ENCODE measurements around the gene USP6NL.

Gene USP6NL

DNA sequence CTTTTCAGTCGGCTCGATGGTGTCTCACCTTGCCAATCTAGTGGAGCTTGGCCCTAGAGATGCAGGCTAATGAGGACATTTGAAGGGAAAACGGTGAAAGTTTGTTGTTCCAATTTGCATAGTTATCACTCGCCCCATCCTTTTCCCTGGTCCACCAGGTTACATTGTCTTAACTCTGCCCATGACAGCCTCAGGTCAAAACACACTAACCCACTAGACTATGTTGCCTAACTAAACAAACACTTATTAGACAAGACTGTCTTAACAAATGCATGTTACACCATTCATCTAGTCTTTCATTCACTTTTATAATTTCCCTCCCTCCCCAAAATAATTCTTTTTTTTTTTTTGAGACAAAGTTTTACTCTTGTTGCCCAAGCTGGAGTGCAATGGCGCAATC, 40.7 kb downstream of the USP6NL start:
- ATAC-seq (ENCODE audit: insufficient read depth, low read depth) (no peak), DNase-seq (no peak)
- Histone ChIP-seq H3K9me3 (ENCODE audit: insufficient read depth, low read length, severe bottlenecking) (no peaks in the 10 kb centered on the region), H3K9ac (ENCODE audit: low read depth, low read length) (no peak overlapping the region), H3K79me2 (ENCODE audit: insufficient read depth, low read length) (peaks cover 39% of the 10 kb centered on the region), H3K27ac (ENCODE audit: low read length) (no peak overlapping the region), H2AFZ (ENCODE audit: low read depth, low read length) (no peak overlapping the region), H3K36me3 (ENCODE audit: insufficient read depth, low read length) (no peaks in the 10 kb centered on the region), H4K20me1 (ENCODE audit: insufficient read depth, low read length) (peaks cover 23% of the 10 kb centered on the region; the same call in 1 of the 2 replicates), H3K4me1 (ENCODE audit: insufficient read depth, low read length) (no peaks in the 10 kb centered on the region), H3K4me3 (ENCODE audit: low read depth in 1 of 2, low read length in 2 of 2) (no peak overlapping the region), H3K4me2 (ENCODE audit: insufficient read depth, low read length) (no peak overlapping the region), H3K27me3 (ENCODE audit: insufficient read depth, low read length, poor library complexity) (no peaks in the 10 kb centered on the region)
- TF ChIP-seq EZH2 (IDR thresholded peaks at IDR 0.05; ENCODE audit: borderline replicate concordance, low read depth, low read length, severe bottlenecking): no peak
- TF ChIP-seq, protein P1, sequence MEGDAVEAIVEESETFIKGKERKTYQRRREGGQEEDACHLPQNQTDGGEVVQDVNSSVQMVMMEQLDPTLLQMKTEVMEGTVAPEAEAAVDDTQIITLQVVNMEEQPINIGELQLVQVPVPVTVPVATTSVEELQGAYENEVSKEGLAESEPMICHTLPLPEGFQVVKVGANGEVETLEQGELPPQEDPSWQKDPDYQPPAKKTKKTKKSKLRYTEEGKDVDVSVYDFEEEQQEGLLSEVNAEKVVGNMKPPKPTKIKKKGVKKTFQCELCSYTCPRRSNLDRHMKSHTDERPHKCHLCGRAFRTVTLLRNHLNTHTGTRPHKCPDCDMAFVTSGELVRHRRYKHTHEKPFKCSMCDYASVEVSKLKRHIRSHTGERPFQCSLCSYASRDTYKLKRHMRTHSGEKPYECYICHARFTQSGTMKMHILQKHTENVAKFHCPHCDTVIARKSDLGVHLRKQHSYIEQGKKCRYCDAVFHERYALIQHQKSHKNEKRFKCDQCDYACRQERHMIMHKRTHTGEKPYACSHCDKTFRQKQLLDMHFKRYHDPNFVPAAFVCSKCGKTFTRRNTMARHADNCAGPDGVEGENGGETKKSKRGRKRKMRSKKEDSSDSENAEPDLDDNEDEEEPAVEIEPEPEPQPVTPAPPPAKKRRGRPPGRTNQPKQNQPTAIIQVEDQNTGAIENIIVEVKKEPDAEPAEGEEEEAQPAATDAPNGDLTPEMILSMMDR (IDR thresholded peaks at IDR 0.05; ENCODE audit: borderline replicate concordance, extremely low read depth, low read length, poor library complexity, severe bottlenecking): no peak

DNA sequence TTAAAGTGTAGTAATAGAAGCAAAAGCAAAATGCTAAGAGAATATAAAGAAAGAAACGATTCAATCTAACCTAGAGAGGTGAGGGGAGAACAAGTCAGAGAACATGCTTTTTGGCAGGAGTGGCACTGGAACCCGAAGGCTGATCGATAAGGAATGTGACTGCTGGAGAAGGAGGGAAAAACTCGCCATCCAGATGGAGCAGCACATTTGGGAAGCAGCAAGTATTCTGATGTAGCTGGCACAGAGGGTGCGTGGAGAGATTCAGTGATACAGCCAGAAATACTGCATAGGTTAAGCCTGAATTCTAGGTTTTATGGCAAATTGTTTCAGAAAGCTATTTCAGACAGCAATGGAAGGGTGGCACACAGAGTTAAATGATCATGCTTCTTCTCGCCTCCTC, 42.0 kb downstream of the USP6NL start:
- Histone ChIP-seq H3K4me1 (ENCODE audit: insufficient read depth, low read length) (no peaks in the 10 kb centered on the region), H3K27me3 (ENCODE audit: insufficient read depth, low read length, poor library complexity) (no peaks in the 10 kb centered on the region), H3K27ac (ENCODE audit: low read length) (no peak overlapping the region), H3K79me2 (ENCODE audit: insufficient read depth, low read length) (peaks cover 40% of the 10 kb centered on the region), H3K36me3 (ENCODE audit: insufficient read depth, low read length) (no peaks in the 10 kb centered on the region), H2AFZ (ENCODE audit: low read depth, low read length) (no peak overlapping the region), H3K4me2 (ENCODE audit: insufficient read depth, low read length) (no peak overlapping the region), H3K9ac (ENCODE audit: low read depth, low read length) (no peak overlapping the region), H4K20me1 (ENCODE audit: insufficient read depth, low read length) (peaks cover 20% of the 10 kb centered on the region; the same call in 1 of the 2 replicates), H3K9me3 (ENCODE audit: insufficient read depth, low read length, severe bottlenecking) (no peaks in the 10 kb centered on the region), H3K4me3 (ENCODE audit: low read depth in 1 of 2, low read length in 2 of 2) (no peak overlapping the region)
- no peak for DNase-seq
- no peak for ATAC-seq (ENCODE audit: insufficient read depth, low read depth)
- no peak for TF ChIP-seq EZH2 (IDR thresholded peaks at IDR 0.05; ENCODE audit: borderline replicate concordance, low read depth, low read length, severe bottlenecking)
- TF ChIP-seq, protein P1 (IDR thresholded peaks at IDR 0.05; ENCODE audit: borderline replicate concordance, extremely low read depth, low read length, poor library complexity, severe bottlenecking): no peak

GRCh38 chr10:11568578-11568977, 42.9 kb downstream of the USP6NL start:
- Histone ChIP-seq H2AFZ (ENCODE audit: low read depth, low read length) (no peak overlapping the region), H3K27ac (ENCODE audit: low read length) (no peak overlapping the region), H3K4me3 (ENCODE audit: low read depth in 1 of 2, low read length in 2 of 2) (no peak overlapping the region), H3K36me3 (ENCODE audit: insufficient read depth, low read length) (no peaks in the 10 kb centered on the region), H3K4me1 (ENCODE audit: insufficient read depth, low read length) (no peaks in the 10 kb centered on the region), H3K79me2 (ENCODE audit: insufficient read depth, low read length) (peaks cover 43% of the 10 kb centered on the region), H3K4me2 (ENCODE audit: insufficient read depth, low read length) (no peak overlapping the region), H3K9me3 (ENCODE audit: insufficient read depth, low read length, severe bottlenecking) (no peaks in the 10 kb centered on the region), H3K9ac (ENCODE audit: low read depth, low read length) (no peak overlapping the region), H3K27me3 (ENCODE audit: insufficient read depth, low read length, poor library complexity) (no peaks in the 10 kb centered on the region), H4K20me1 (ENCODE audit: insufficient read depth, low read length) (peaks cover 20% of the 10 kb centered on the region; the same call in 1 of the 2 replicates)
- no peak for TF ChIP-seq EZH2 (IDR thresholded peaks at IDR 0.05; ENCODE audit: borderline replicate concordance, low read depth, low read length, severe bottlenecking)
- TF ChIP-seq, protein P1 (IDR thresholded peaks at IDR 0.05; ENCODE audit: borderline replicate concordance, extremely low read depth, low read length, poor library complexity, severe bottlenecking): no peak
- no peak for ATAC-seq (ENCODE audit: insufficient read depth, low read depth)
- DNase-seq: no peak

DNA sequence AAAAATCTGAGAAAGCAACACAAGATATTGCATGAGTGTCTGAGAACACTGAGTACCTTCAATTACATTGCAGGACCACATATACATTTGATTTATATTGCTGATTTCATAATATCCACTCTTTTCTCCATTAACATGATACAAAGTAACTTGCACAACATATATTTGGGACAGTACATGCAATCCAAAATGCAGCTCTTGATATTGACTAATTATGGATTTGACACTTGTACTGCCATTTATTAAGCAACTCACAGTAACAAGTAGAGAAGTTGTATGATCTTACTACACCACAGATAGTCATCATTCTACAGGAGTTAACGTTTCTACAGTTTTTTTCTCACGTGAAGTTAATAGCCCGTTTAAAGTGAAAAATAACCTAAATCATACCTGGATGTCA, 46.7 kb downstream of the USP6NL start:
- ATAC-seq (ENCODE audit: insufficient read depth, low read depth) (no peak), DNase-seq (no peak)
- Histone ChIP-seq H3K27me3 (ENCODE audit: insufficient read depth, low read length, poor library complexity) (no peaks in the 10 kb centered on the region), H3K9me3 (ENCODE audit: insufficient read depth, low read length, severe bottlenecking) (no peaks in the 10 kb centered on the region), H3K79me2 (ENCODE audit: insufficient read depth, low read length) (peaks cover 44% of the 10 kb centered on the region), H3K27ac (ENCODE audit: low read length) (no peak overlapping the region), H3K4me2 (ENCODE audit: insufficient read depth, low read length) (no peak overlapping the region), H2AFZ (ENCODE audit: low read depth, low read length) (no peak overlapping the region), H4K20me1 (ENCODE audit: insufficient read depth, low read length) (peaks cover 17% of the 10 kb centered on the region; the same call in 1 of the 2 replicates), H3K9ac (ENCODE audit: low read depth, low read length) (no peak overlapping the region), H3K4me3 (ENCODE audit: low read depth in 1 of 2, low read length in 2 of 2) (no peak overlapping the region), H3K4me1 (ENCODE audit: insufficient read depth, low read length) (no peaks in the 10 kb centered on the region), H3K36me3 (ENCODE audit: insufficient read depth, low read length) (no peaks in the 10 kb centered on the region)
- TF ChIP-seq, protein P1 (IDR thresholded peaks at IDR 0.05; ENCODE audit: borderline replicate concordance, extremely low read depth, low read length, poor library complexity, severe bottlenecking): no peak
- no peak for TF ChIP-seq EZH2 (IDR thresholded peaks at IDR 0.05; ENCODE audit: borderline replicate concordance, low read depth, low read length, severe bottlenecking)

All from DND-41 (cell line).